GM12892 (cell line): ENCODE results near the gene ASXL3.

Experiments used
- DNase-seq: peaks from one replicate; pipeline ENCODE4 v3.0.0; 2011; ENCODE audit not compliant: insufficient read length
- FAIRE-seq: peaks from 2 replicates; lab custom pipeline; 2011; peaks lifted over from hg19 to GRCh38; lab: Jason Lieb, UNC
- POLR2A ChIP-seq: IDR thresholded peaks from 2 replicates; pipeline ENCODE4 v1.6.1; 2011; ENCODE audit warnings: low read depth, low read length, control low read depth
- POLR2AphosphoS5 ChIP-seq: IDR thresholded peaks from 2 replicates; pipeline ENCODE4 v1.6.1; 2011; ENCODE audit warnings: low read depth, low read length, control low read depth
- TAF1 ChIP-seq: IDR thresholded peaks from 2 replicates; pipeline ENCODE4 v1.6.1; 2011; ENCODE audit warnings: low read depth, mild to moderate bottlenecking, control low read depth, low read length, borderline replicate concordance

Gene ASXL3

GRCh38 chr18:33588361-33588760, 10.3 kb downstream of the ASXL3 start:
- TF ChIP-seq TAF1 = no peak
- DNase-seq = no peak
- no peak for FAIRE-seq

GRCh38 chr18:33593261-33593660, 15.2 kb downstream of the ASXL3 start:
- TF ChIP-seq POLR2A (no peak), POLR2AphosphoS5 (no peak), TAF1 (no peak)
- DNase-seq = no peak
- no peak for FAIRE-seq

GRCh38 chr18:33594799-33595198, 16.8 kb downstream of the ASXL3 start:
- no peak for FAIRE-seq

GRCh38 chr18:33596178-33596854, 18.3 kb downstream of the ASXL3 start:
- FAIRE-seq (no peak), DNase-seq (no peak)

More at GRCh38 chr18:33594799-33595198, 16.8 kb downstream of the ASXL3 start:
- no peak for DNase-seq
- TF ChIP-seq POLR2A (no peak), TAF1 (no peak), POLR2AphosphoS5 (no peak)

GRCh38 chr18:33600846-33601245, 22.8 kb downstream of the ASXL3 start:
- DNase-seq (no peak), FAIRE-seq (no peak)
- TF ChIP-seq POLR2AphosphoS5 = no peak
- TF ChIP-seq TAF1 = no peak
- TF ChIP-seq POLR2A = no peak

More at GRCh38 chr18:33596178-33596854, 18.3 kb downstream of the ASXL3 start:
- no peak for TF ChIP-seq POLR2A
- no peak for TF ChIP-seq TAF1
- no peak for TF ChIP-seq POLR2AphosphoS5

- DNase-seq (no peak), FAIRE-seq (no peak)
- TF ChIP-seq POLR2AphosphoS5 (no peak), POLR2A (no peak), TAF1 (no peak)
These were observed 25.4 kb downstream of the ASXL3 start for GRCh38 chr18:33603454-33603853.

GRCh38 chr18:33605250-33605649, 27.2 kb downstream of the ASXL3 start:
- no peak for DNase-seq
- TF ChIP-seq POLR2A = no peak
- TF ChIP-seq POLR2AphosphoS5 = no peak
- no peak for TF ChIP-seq TAF1
- no peak for FAIRE-seq

- FAIRE-seq (no peak), DNase-seq (no peak)
- TF ChIP-seq POLR2A (no peak), POLR2AphosphoS5 (no peak), TAF1 (no peak)
These were observed 28.6 kb downstream of the ASXL3 start for GRCh38 chr18:33606621-33607020.

- FAIRE-seq (no peak), DNase-seq (no peak)
- no peak for TF ChIP-seq TAF1
- no peak for TF ChIP-seq POLR2AphosphoS5
- no peak for TF ChIP-seq POLR2A
These were observed 33.6 kb downstream of the ASXL3 start for GRCh38 chr18:33611525-33612135.

- FAIRE-seq = no peak
- DNase-seq = no peak
- TF ChIP-seq TAF1 (no peak), POLR2AphosphoS5 (no peak), POLR2A (no peak)
These were observed 34.6 kb downstream of the ASXL3 start for GRCh38 chr18:33612632-33613031.

GRCh38 chr18:33616556-33616955, 38.5 kb downstream of the ASXL3 start:
- TF ChIP-seq POLR2AphosphoS5 = no peak
- no peak for TF ChIP-seq POLR2A
- TF ChIP-seq TAF1 = no peak

GRCh38 chr18:33627114-33627513, 49.1 kb downstream of the ASXL3 start:
- no peak for TF ChIP-seq POLR2AphosphoS5
- TF ChIP-seq POLR2A = no peak
- TF ChIP-seq TAF1 = no peak
- FAIRE-seq = no peak

More at GRCh38 chr18:33616556-33616955, 38.5 kb downstream of the ASXL3 start:
- FAIRE-seq (no peak), DNase-seq (no peak)

GRCh38 chr18:33630476-33630875, 52.5 kb downstream of the ASXL3 start:
- FAIRE-seq (no peak), DNase-seq (no peak)
- TF ChIP-seq TAF1 (no peak), POLR2AphosphoS5 (no peak), POLR2A (no peak)

More at GRCh38 chr18:33627114-33627513, 49.1 kb downstream of the ASXL3 start:
- no peak for DNase-seq

GRCh38 chr18:33641141-33641540, 63.1 kb downstream of the ASXL3 start:
- FAIRE-seq (no peak), DNase-seq (no peak)
- TF ChIP-seq POLR2AphosphoS5 (no peak), POLR2A (no peak), TAF1 (no peak)
